Measurements from ENCODE around the gene MRPL22.
"Not testable (repeated sequence)": the region's sequence is repeated elsewhere in the genome, so short reads cannot be mapped to it uniquely, and the experiment has no call there.

The MRPL22 gene

GRCh38 chr5:154940772-154941620 lies at the start of gene MRPL22:
Gene MRPL22 (plus strand): TSS chr5:154941073. CDS start chr5:154941111, 38 bp downstream.
- peak; percentile 95 for DNase-seq

GRCh38 chr5:154892369-154892771 lies 48.5 kb upstream of the MRPL22 start:
- DNase-seq: no peak

GRCh38 chr5:154893381-154893780 lies 47.5 kb upstream of the MRPL22 start:
- DNase-seq: no peak

GRCh38 chr5:154895606-154896561 lies 45.0 kb upstream of the MRPL22 start:
- DNase-seq: no peak

- no peak for DNase-seq
These were observed 44.2 kb upstream of the MRPL22 start for GRCh38 chr5:154896562-154897165.

GRCh38 chr5:154898210-154898609 lies 42.7 kb upstream of the MRPL22 start:
- DNase-seq: no peak

GRCh38 chr5:154899151-154899816 lies 41.6 kb upstream of the MRPL22 start:
- no peak for DNase-seq

GRCh38 chr5:154900066-154900465 lies 40.8 kb upstream of the MRPL22 start:
- no peak for DNase-seq

- no peak for DNase-seq
These were observed 39.6 kb upstream of the MRPL22 start for GRCh38 chr5:154901276-154901675.

GRCh38 chr5:154901913-154902312 lies 39.0 kb upstream of the MRPL22 start:
- DNase-seq: no peak

- DNase-seq: not testable (repeated sequence)
These were observed 35.3 kb upstream of the MRPL22 start for GRCh38 chr5:154905601-154906000.

- DNase-seq: no peak
These were observed 24.0 kb upstream of the MRPL22 start for GRCh38 chr5:154916874-154917273.

- no peak for DNase-seq
These were observed 23.1 kb upstream of the MRPL22 start for GRCh38 chr5:154917757-154918156.

GRCh38 chr5:154923441-154924430 lies 17.1 kb upstream of the MRPL22 start:
- DNase-seq: no peak

- no peak for DNase-seq
These were observed 7.3 kb upstream of the MRPL22 start for GRCh38 chr5:154933537-154933936.

- no peak for DNase-seq
These were observed 6.0 kb upstream of the MRPL22 start for GRCh38 chr5:154934881-154935280.

GRCh38 chr5:154937186-154937717 lies 3.6 kb upstream of the MRPL22 start:
- DNase-seq: no peak

- peak; percentile 88 for DNase-seq
These were observed 3.0 kb upstream of the MRPL22 start, which contains the start of gene GEMIN5 for GRCh38 chr5:154937718-154938466. Gene GEMIN5 (minus strand): TSS chr5:154938211. CDS start chr5:154938133, 78 bp downstream.

GRCh38 chr5:154939387-154939786 lies 1.5 kb upstream of the MRPL22 start:
- DNase-seq: not testable (repeated sequence)

GRCh38 chr5:154940375-154940771 lies 500 bp upstream of the MRPL22 start:
- no peak for DNase-seq

Measured in CD4-positive, alpha-beta T cell treated with Interleukin-17A for 4 hours (primary cell).